HG03432 (cell line): ENCODE results near the gene ARHGAP12.
A peak's percentile ranks its signal among the peaks of the same experiment; 100 is the strongest.
"Not testable (repeated sequence)": the region's sequence is repeated elsewhere in the genome, so short reads cannot be mapped to it uniquely, and the experiment has no call there.

ENCODE experiments used
- ATAC-seq: cut with Tn5 transposase; IDR thresholded peaks from one replicate; pipeline ENCODE4 v1.9.1; 2021; ENCODE audit warnings: mild to moderate bottlenecking, moderate library complexity; ENCODE audit not compliant: unreplicated experiment

ARHGAP12 gene

DNA sequence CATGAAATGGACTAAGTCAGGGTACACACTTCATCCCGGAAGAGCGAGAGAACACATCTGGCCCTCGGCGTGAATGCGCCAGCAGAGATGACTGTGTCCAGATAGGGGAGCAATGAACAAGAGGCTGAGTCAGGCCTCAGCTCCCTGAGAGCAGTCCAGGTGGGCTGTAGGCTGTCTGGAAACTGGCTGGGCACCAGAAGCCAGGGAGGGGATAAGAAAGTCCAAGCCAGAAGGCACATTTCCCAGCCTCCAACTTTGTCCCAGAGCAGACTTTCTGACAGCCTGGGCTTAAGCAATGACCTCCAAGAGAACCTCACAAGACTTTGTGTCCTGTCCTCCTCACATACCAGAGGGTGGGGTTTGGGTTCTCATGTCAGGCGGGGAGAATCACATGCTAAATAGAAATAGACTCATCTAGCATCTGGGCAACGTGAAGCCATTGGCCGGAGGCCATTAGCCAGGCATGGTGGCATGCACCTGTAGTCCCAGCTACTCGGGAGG lies 157.2 kb downstream of the ARHGAP12 start:
- no peak for ATAC-seq

DNA sequence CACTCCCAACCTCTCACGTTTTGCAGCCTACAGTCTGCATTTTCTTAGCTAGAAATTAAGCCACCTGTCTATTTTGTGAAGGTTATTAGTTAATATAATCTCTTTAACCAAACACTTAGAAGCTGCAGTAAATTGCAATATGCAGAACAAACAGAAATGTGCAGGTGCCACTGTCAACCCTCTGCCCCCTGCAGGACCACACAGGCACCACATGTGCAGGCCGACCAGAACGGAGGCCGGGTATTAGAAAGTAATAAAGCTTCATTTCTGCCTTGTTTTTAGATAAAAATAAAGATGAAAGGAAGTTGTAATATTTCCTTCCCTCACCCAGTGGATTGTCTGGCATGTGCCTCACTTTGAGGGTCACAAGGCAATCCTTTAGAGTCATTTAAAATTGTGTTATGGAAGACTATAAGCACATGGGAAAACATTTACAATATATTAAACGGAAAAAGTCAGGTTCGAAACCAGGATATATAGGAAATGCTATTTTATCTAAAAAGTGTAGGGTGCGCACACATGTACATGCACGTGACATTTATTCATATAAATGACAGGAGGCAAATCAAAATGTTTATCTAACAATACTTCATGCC lies 158.2 kb downstream of the ARHGAP12 start:
- peak; percentile 64 for ATAC-seq

DNA sequence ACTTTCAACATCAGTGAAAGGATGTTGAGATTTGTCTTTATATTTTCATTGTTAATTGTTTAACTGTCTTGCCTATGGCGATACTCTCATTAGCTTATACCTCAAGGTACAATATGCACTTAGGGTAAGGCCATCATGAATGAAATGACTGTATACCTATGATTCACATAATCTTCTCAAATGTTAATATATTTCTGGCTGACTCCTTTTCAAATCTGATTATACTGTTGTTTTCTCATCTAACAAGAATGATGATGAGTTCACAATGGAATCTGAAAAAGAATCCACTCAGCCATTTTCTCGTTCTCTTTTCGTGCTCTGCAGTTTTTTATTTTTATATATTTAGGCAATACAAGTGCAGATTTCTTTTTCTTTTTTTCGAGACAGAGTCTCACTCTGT lies 159.1 kb downstream of the ARHGAP12 start:
- no peak for ATAC-seq

DNA sequence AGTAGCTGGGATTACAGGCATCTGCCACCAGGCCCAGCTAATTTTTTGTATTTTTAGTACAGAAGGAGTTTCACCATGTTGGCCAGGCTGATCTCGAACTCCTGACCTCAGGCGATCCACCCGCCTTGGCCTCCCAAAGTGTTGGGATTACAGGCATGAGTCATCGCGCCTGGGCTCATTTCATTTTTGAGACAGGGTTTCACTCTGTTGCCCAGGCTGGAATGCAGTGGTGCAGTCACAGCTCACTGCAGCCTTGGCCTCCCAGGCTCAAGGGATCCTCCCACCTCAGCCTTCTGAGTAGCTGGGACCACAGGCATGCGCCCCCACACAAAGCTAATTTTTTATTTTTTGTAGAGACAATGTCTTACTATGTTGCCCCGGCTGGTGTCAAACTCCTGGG lies 159.7 kb downstream of the ARHGAP12 start:
- not testable (repeated sequence) for ATAC-seq

DNA sequence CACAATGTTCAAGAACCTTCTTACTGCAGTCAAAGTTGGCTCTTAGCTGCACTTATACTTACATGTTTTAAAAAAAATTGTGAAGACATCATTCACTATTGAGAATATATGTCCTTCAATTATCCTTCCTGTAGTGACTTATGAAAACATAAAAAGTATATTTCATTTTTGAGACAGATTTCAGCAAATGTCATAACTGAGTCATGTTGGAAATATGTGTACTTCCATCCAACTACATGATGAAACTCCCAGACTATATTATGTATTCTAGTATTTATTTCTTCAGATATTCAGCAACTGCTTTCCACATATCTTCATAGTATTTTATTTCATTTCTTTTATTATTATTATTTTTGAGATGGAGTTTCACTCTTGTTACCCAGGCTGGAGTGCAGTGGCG lies 160.2 kb downstream of the ARHGAP12 start:
- ATAC-seq: no peak

DNA sequence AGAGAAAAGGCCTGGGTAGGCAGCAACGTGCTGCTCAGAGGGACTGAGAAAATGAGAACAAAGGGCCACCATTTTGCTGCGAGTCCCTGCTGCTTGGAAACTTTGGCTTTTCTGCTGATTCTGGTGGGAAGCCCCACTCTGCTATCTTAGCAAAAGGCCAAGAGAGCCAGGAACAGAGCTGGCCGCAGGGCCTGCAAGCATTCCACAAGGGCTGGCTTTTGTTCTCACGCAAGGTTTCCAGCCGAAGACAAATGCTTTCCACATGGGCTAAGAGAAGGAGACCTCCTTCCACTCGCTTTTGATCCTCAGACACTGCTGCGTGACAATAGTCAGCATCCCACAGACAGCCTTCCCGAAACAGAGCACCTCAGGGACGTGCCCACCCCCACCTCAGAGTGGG lies 163.1 kb downstream of the ARHGAP12 start:
- ATAC-seq: no peak

DNA sequence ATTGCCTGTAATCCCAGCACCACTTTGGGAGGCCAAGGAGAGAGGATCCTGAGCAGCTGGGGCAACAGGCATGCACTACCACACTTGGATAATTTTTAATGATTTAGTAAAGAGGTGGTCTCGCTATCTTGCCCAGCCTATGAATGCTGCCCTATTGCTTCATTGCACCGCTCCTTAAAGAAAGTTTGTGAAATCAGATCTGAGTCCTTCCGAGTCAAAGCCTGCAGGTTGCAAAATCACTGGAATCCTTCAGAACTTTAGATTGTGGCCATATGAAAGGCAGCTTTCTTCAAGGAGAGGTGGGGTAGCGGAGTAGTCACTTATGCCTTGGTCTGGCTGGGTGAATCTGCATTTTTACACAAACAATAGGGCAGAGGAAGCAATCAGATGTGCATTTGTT lies 166.3 kb downstream of the ARHGAP12 start:
- ATAC-seq: no peak

DNA sequence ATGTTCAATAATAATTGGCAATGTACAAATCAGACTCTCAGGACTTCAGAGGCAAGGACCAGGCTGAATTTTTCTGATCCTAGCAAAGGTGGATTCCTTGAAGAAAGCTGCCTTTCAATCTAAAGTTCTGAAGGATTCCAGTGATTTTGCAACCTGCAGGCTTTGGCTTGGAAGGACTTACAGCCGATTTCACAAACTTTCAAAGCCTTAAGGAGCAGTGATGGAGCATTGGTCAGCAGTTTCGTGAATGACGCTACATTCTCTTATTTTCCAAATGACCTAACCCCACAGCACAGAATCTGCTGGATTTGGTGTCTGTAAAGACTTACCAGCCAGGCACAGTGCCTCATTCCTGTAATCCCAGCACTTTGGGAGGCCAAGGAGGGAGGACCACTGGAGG lies 167.5 kb downstream of the ARHGAP12 start:
- no peak for ATAC-seq

DNA sequence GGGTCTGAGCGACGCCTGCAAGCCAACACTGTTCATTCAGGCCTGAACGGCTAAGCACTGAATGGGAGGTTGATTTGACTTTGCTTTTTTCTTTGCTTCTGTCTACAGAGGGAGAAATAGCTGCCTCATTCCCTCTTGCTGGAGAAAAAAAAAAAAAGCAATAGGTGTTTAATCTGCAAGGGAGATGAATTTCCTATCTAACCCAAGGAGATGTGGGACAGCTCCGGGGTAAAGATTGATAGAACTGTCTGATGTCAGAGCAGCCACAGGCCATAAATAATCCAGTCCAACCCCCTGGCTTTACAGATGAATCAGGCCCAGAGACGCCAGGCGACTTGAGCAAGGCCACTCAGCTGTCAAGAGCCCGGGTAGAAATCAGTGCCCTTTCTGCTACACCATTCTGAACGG lies 168.0 kb downstream of the ARHGAP12 start:
- ATAC-seq: no peak

DNA sequence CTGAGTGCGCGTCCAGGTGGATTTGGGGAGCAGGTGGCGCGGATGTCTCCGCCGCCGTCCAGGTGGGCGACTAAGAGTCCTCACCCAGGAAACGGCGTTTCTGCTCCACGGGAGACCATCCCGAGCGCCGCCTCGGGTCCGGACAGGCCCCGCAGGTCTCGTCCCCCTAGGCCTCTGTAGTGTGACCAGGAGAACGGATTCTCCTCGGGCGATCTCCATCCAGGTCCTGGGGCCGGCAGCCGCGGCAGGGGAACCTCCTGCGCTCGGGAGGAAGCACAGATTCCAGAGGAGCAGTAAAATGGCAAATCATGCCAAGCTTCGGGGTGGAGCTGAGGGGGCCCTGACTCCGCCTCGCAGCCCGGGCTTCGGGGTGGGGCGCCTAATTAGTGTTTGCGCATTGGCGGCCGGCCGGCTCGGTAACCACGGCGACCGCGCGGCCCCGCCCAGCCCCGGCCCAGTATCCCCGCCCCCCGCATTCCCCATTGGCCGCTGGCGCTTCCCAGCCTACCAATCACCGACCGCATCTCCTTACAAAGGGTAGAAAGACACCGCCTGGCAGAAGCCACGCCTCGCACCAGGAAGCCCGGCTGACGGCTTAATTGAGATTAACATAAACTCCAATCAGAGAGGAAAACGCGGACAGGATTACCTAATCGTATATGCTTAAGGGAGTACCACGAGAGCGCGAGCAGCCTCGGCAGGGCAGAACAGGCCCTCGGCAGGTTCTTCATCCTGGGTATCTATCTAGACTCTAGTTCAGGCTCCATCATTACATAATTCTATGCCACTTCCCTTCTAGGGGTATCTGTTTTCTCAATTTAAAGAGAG lies 168.6 kb downstream of the ARHGAP12 start:
- peak; percentile 95 for ATAC-seq

DNA sequence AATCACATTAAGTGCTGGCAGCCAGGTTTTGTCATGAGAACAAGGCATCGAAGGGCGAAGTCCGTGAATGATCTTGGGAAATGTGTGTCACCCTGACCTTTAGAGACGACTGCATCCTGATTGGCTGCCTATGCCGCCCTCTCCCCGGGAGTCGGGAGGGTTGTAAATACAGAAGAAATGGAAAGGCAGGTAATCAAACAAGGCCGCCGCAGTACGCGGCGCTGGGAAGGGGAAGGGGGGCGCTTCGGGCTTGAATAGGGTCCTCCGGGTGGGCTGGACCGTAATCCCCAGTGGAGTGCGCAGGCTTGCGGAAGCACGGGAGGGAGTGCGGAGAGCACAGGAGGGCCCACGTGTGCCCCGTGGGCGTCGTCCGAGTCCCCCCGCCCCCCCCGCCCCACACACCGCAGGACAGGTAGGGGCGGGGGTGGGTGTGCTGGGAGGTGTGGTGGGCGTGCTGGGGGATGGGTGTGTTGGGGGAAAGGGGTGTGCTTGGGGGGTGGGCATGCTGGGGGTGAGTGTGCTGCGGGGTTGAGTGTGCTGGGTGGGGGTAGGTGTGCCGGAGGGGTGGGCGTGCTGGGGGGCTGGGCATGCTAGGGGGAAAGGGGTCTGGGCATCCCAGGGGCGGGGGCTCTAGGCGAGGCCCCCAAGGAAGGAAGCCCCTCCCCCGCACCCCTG lies 169.4 kb downstream of the ARHGAP12 start:
- no peak for ATAC-seq

DNA sequence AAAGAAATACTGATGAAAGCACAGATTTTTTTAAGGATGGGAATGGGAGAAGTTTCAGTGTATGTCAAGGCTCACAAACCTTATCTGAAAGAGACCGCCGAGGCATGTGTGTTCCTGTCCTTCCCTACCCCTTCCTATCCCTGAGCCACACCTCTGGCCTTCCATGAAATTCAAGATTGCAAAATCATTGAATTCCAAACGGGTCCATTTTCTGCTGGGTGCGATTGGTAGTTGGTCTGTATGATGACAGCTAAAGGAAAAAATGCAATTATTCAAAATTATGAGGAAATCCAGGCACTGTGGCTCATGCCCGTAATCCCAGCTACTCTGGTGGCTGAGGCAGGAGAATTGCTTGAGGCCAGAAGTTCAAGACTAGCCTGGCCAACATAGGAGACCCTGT lies 170.1 kb downstream of the ARHGAP12 start:
- ATAC-seq: no peak

DNA sequence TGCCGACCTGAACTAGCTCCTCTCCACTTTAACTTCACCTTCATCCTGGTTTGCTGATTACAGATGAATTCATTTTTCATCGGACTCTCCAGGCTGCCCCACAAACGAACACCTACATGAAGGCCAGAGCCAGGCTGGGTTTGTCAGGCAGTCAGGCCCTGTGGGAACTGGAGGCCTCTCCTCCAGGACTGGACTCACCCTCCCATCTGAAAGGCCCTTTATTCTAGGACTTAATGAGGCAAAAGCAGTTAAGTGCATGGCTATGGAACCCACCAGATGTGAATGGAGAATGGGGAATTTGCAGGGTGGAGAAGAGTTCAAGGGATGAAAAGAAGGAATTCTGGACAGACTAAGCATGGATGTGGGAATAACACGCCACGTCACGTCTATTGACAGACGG lies 170.8 kb downstream of the ARHGAP12 start:
- no peak for ATAC-seq

DNA sequence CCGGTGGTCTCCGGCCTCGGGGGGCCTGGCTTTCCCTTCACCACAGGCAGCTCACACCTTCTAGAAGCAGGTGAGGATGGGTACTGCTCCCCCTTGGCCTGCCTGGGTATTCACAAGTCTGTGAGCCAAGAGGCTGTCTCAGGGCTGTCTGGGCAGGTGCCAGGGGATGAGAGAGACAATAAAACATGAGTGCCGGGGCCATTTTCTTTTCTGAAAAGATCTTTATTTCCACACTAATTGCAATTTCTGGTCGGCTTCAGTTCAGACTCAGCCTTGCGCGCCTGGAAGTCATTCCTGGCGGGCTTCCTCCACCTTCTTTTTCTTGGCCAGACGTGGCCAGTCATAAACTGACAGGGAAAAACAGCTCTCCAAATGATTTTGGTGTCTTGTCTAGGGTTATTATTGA lies 171.2 kb downstream of the ARHGAP12 start:
- no peak for ATAC-seq

DNA sequence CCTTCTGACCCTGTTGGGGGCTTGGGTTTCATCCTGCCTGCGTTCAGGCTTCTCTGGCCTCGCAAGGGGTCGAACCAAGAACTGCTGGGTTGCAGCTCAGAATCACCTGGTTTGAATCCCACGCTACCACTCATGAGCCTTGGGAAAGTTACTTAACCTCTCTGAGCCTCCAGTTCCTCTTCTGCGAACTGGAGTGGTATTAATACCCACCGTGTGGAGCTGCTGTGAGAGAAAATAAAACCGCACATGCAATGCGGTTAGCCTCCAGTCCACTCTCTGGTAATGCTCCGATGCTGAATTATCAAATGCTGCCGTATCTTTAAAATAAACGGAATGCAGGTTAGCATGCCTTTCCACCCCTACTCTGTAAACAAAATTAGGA lies 171.9 kb downstream of the ARHGAP12 start:
- no peak for ATAC-seq

DNA sequence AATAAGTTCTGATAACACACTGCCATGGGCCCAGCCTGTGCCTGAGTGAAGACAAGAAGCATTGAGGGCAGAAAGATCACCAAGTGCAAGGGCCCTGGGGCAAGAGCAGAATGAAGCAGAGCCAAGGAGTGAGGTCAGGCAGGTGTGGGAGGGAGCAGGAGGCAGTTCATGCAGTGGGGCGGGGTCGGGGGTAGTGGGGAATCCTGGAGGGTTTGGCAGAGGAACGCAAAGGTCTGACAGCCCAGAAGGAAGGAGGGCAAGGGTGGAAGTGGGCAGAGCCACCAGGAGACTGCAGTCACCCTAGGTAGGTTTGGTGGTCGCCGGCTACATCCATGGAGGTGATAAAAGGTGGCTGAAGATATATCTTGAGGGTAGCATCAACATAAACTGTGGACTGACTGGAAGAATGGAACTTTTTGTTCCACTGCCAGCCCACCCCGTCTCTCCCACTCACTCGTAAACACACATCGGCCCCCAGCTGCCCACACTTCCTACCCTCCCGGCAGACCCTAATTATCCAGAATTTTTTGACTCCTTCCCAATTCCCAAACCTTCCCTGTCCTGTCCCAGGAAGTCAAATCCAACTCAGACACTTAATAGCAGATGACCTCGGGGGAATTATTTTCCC lies 172.4 kb downstream of the ARHGAP12 start:
- ATAC-seq: no peak
